SK-N-MC (cell line): ENCODE data around the gene FER.

Experiments
- DNase-seq: peaks from one replicate; pipeline ENCODE4 v3.0.0-alpha.2; 2011; ENCODE audit warnings: low read depth, low spot score
- H3K27ac ChIP-seq: fragments of 200-600 bp; sonication (generic); 2 replicates; pipeline ENCODE4 v1.5.1; 2016; ENCODE audit warnings: mixed run types
- H3K36me3 ChIP-seq: fragments of 200-600 bp; sonication (generic); 2 replicates; pipeline ENCODE4 v1.6.1; 2017; ENCODE audit warnings: antibody characterized with exemption, low read length, mixed read lengths; ENCODE audit not compliant: insufficient read depth
- H3K4me3 ChIP-seq: fragments of 200-600 bp; sonication (generic); 2 replicates; pipeline ENCODE4 v1.5.1; 2016
- H3K9ac ChIP-seq: fragments of 200-600 bp; sonication (generic); 2 replicates; pipeline ENCODE4 v1.8.0; 2017; ENCODE audit warnings: mixed run types, mixed read lengths; ENCODE audit not compliant: insufficient read length
- H3K9me3 ChIP-seq: fragments of 200-600 bp; sonication (generic); 2 replicates; pipeline ENCODE4 v1.6.1; 2017; ENCODE audit warnings: low read depth, mild to moderate bottlenecking, antibody characterized with exemption, low read length, moderate library complexity, mixed read lengths
- EZH2 ChIP-seq: fragments of 200-600 bp; sonication (generic); IDR thresholded peaks from one replicate; pipeline ENCODE4 v1.6.1; 2017; ENCODE audit warnings: antibody characterized with exemption
- FOXP2 ChIP-seq: optimal IDR thresholded peaks from 2 replicates; pipeline ENCODE3; 2011; ENCODE audit warnings: mild to moderate bottlenecking, moderate library complexity; ENCODE audit not compliant: insufficient read depth; ENCODE audit errors: extremely low read length, control extremely low read depth
- POLR2AphosphoS5 ChIP-seq: IDR thresholded peaks from 2 replicates; pipeline ENCODE4 v1.6.1; 2012; ENCODE audit warnings: mild to moderate bottlenecking, low read depth, low read length, borderline replicate concordance

FER gene

GRCh38 chr5:108900668-108901067 lies 153.0 kb downstream of the FER start:
- Histone ChIP-seq H3K9ac (no peak overlapping the region), H3K9me3 (no peaks in the 10 kb centered on the region), H3K36me3 (no peaks in the 10 kb centered on the region), H3K4me3 (no peak overlapping the region), H3K27ac (no peak overlapping the region)
- TF ChIP-seq EZH2 (no peak), POLR2AphosphoS5 (no peak), FOXP2 (no peak)
- DNase-seq, result no peak

- no peaks in the 10 kb centered on the region for H3K9me3 ChIP-seq
- DNase-seq, result no peak
- TF ChIP-seq EZH2 (no peak), POLR2AphosphoS5 (no peak), FOXP2 (no peak)
- no peak overlapping the region for H3K4me3 ChIP-seq
- H3K27ac ChIP-seq, result no peak overlapping the region
- no peaks in the 10 kb centered on the region for H3K36me3 ChIP-seq
- H3K9ac ChIP-seq, result no peak overlapping the region
Observed at GRCh38 chr5:108905805-108906204, 158.1 kb downstream of the FER start.

GRCh38 chr5:108910627-108911026 lies 162.9 kb downstream of the FER start:
- no peaks in the 10 kb centered on the region for H3K36me3 ChIP-seq
- no peak for TF ChIP-seq POLR2AphosphoS5
- no peak for TF ChIP-seq FOXP2
- TF ChIP-seq EZH2, result no peak
- H3K9ac ChIP-seq, result no peak overlapping the region
- no peak overlapping the region for H3K4me3 ChIP-seq
- DNase-seq, result no peak
- H3K27ac ChIP-seq, result no peak overlapping the region
- no peaks in the 10 kb centered on the region for H3K9me3 ChIP-seq

- Histone ChIP-seq H3K36me3 (no peaks in the 10 kb centered on the region), H3K27ac (no peak overlapping the region), H3K9ac (no peak overlapping the region), H3K4me3 (no peak overlapping the region), H3K9me3 (no peaks in the 10 kb centered on the region)
- no peak for TF ChIP-seq FOXP2
- DNase-seq, result no peak
Observed at GRCh38 chr5:108911055-108911454, 163.4 kb downstream of the FER start.

- no peak for DNase-seq
- Histone ChIP-seq H3K27ac (no peak overlapping the region), H3K36me3 (no peaks in the 10 kb centered on the region), H3K9me3 (no peaks in the 10 kb centered on the region), H3K9ac (no peak overlapping the region), H3K4me3 (no peak overlapping the region)
- TF ChIP-seq FOXP2, result no peak
- no peak for TF ChIP-seq EZH2
- TF ChIP-seq POLR2AphosphoS5, result no peak
Observed at GRCh38 chr5:108917596-108917995, 169.9 kb downstream of the FER start.

- no peak overlapping the region for H3K27ac ChIP-seq
- H3K4me3 ChIP-seq, result no peak overlapping the region
- peak; percentile 8 for DNase-seq
Observed at GRCh38 chr5:108919591-108920326, 172.1 kb downstream of the FER start.

GRCh38 chr5:108924457-108924961 lies 176.8 kb downstream of the FER start:
- Histone ChIP-seq H3K27ac (no peak overlapping the region), H3K36me3 (no peaks in the 10 kb centered on the region), H3K9ac (no peak overlapping the region), H3K9me3 (no peaks in the 10 kb centered on the region), H3K4me3 (no peak overlapping the region)
- no peak for DNase-seq
- TF ChIP-seq EZH2, result no peak

More at GRCh38 chr5:108919591-108920326, 172.1 kb downstream of the FER start:
- Histone ChIP-seq H3K9ac (no peak overlapping the region), H3K9me3 (no peaks in the 10 kb centered on the region), H3K36me3 (no peaks in the 10 kb centered on the region)
- no peak for TF ChIP-seq EZH2
- TF ChIP-seq FOXP2, result no peak
- TF ChIP-seq POLR2AphosphoS5, result no peak

- Histone ChIP-seq H3K9me3 (no peaks in the 10 kb centered on the region), H3K27ac (no peak overlapping the region), H3K9ac (no peak overlapping the region), H3K36me3 (no peaks in the 10 kb centered on the region), H3K4me3 (no peak overlapping the region)
- no peak for DNase-seq
- TF ChIP-seq FOXP2, result no peak
- no peak for TF ChIP-seq EZH2
- TF ChIP-seq POLR2AphosphoS5, result no peak
Observed at GRCh38 chr5:108925073-108925472, 177.4 kb downstream of the FER start.

- no peak for DNase-seq
- TF ChIP-seq EZH2 (no peak), POLR2AphosphoS5 (no peak), FOXP2 (no peak)
- H3K9ac ChIP-seq, result no peak overlapping the region
- no peak overlapping the region for H3K27ac ChIP-seq
- H3K9me3 ChIP-seq, result no peaks in the 10 kb centered on the region
- no peak overlapping the region for H3K4me3 ChIP-seq
- H3K36me3 ChIP-seq, result no peaks in the 10 kb centered on the region
Observed at GRCh38 chr5:108930107-108930506, 182.4 kb downstream of the FER start.
